22Rv1 (cell line): ENCODE data around the gene CENPO.

Experiments used
- ZFX ChIP-seq: fragments of 450-650 bp; IDR thresholded peaks from 2 replicates; pipeline ENCODE4 v1.6.1; 2017; ENCODE audit warnings: antibody characterized with exemption, borderline replicate concordance
- TF ChIP-seq, protein P1 (sequence below): fragments of 450-650 bp; IDR thresholded peaks from 2 replicates; pipeline ENCODE4 v1.5.1; 2017; ENCODE audit warnings: mild to moderate bottlenecking

DNA sequence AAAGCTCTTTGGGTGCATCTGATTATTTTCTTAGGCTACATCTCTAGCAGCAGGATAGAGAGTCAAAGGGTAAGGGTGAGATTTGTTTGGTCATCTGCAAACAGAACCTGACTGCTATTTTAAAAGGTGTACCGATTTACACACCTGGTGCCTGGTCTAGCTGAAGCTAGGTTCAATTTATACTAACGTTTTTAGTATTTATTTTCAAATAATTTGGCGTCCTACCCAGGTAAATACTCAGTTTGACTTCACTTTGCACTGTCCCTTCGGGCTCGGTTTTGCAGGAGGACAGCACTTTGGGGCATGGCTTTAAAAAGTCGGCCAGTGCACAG is 717 bp upstream of the CENPO start:
- TF ChIP-seq, protein P1, sequence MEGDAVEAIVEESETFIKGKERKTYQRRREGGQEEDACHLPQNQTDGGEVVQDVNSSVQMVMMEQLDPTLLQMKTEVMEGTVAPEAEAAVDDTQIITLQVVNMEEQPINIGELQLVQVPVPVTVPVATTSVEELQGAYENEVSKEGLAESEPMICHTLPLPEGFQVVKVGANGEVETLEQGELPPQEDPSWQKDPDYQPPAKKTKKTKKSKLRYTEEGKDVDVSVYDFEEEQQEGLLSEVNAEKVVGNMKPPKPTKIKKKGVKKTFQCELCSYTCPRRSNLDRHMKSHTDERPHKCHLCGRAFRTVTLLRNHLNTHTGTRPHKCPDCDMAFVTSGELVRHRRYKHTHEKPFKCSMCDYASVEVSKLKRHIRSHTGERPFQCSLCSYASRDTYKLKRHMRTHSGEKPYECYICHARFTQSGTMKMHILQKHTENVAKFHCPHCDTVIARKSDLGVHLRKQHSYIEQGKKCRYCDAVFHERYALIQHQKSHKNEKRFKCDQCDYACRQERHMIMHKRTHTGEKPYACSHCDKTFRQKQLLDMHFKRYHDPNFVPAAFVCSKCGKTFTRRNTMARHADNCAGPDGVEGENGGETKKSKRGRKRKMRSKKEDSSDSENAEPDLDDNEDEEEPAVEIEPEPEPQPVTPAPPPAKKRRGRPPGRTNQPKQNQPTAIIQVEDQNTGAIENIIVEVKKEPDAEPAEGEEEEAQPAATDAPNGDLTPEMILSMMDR = no peak
- no peak for TF ChIP-seq ZFX
